PC-3 (cell line): ENCODE results near the gene BAZ2B. TPM values are rescaled to one million over a fixed set of nuclear protein-coding genes. Genes with fewer than 3 reads are reported as not detected.

Experiments used
- ATAC-seq: fragments of 200-7000 bp; cut with Tn5 transposase; 2 replicates; pipeline ENCODE4 v1.9.1; 2020; ENCODE audit warnings: mild to moderate bottlenecking, moderate library complexity
- BruUV-seq: library from RNA; stranded (reverse); fragments of 400-500 nt; replicated peaks from 2 replicates; lab custom pipeline; 2021; lab: Mats Ljungman, UMichigan
- CTCF ChIA-PET: fragments of 300-600 bp; sonication (Branson Sonifier 250); formaldehyde crosslinking; loops from one replicate; lab custom pipeline; 2022; ENCODE audit warnings: antibody characterized with exemption; lab: Charles Lee
- POLR2A ChIA-PET: fragments of 300-600 bp; sonication (Branson Sonifier 250); formaldehyde crosslinking; loops from one replicate; lab custom pipeline; 2022; ENCODE audit warnings: antibody characterized with exemption; ENCODE audit not compliant: unreplicated experiment; lab: Charles Lee
- DNase-seq: peaks from one replicate; pipeline ENCODE4 v3.0.0-alpha.2; 2015
- H2AFZ ChIP-seq: fragments of 300-600 bp; sonication (generic); 2 replicates; pipeline ENCODE4 v1.6.0; 2016; ENCODE audit warnings: antibody characterized with exemption, low read length
- H3F3A ChIP-seq: fragments of 300-600 bp; sonication (generic); one replicate; pipeline ENCODE4 v1.6.0; 2017; ENCODE audit warnings: antibody characterized with exemption, low read length, control low read depth, mild to moderate bottlenecking; ENCODE audit not compliant: unreplicated experiment
- H3K27ac ChIP-seq: fragments of 300-600 bp; sonication (generic); 2 replicates; pipeline ENCODE4 v1.5.1; 2016; ENCODE audit warnings: mild to moderate bottlenecking, low read length
- H3K27me3 ChIP-seq: fragments of 300-600 bp; sonication (generic); 2 replicates; pipeline ENCODE4 v1.6.1; 2016; ENCODE audit warnings: low read length, mixed read lengths
- H3K36me3 ChIP-seq: fragments of 300-600 bp; sonication (generic); 2 replicates; pipeline ENCODE4 v1.6.1; 2016; ENCODE audit warnings: low read depth, mixed run types, low read length, mixed read lengths
- H3K4me1 ChIP-seq: fragments of 300-600 bp; sonication (generic); 2 replicates; pipeline ENCODE4 v1.5.1; 2016; ENCODE audit warnings: low read length; ENCODE audit not compliant: insufficient read depth
- H3K4me2 ChIP-seq: fragments of 300-600 bp; sonication (generic); 2 replicates; pipeline ENCODE4 v1.6.0; 2016; ENCODE audit warnings: low read length
- H3K4me3 ChIP-seq: fragments of 300-600 bp; sonication (generic); 2 replicates; pipeline ENCODE4 v1.5.1; 2016; ENCODE audit warnings: mild to moderate bottlenecking, low read length, mixed read lengths
- H3K79me2 ChIP-seq: fragments of 300-600 bp; sonication (generic); 2 replicates; pipeline ENCODE4 v1.6.1; 2017; ENCODE audit warnings: low read length, mixed read lengths
- H3K9ac ChIP-seq: fragments of 300-600 bp; sonication (generic); 2 replicates; pipeline ENCODE4 v1.6.0; 2016; ENCODE audit warnings: mild to moderate bottlenecking, low read length
- H3K9me2 ChIP-seq: fragments of 300-600 bp; sonication (generic); replicated peaks from 2 replicates; pipeline ENCODE4 v1.6.1; 2016; ENCODE audit warnings: mixed run types, low read length, mixed read lengths
- H3K9me3 ChIP-seq: fragments of 300-600 bp; sonication (generic); 2 replicates; pipeline ENCODE4 v1.6.1; 2016; ENCODE audit warnings: low read length, mixed read lengths
- H4K20me1 ChIP-seq: fragments of 300-600 bp; sonication (generic); 2 replicates; pipeline ENCODE4 v1.6.1; 2016; ENCODE audit warnings: low read length, mixed read lengths
- CTCF ChIP-seq: fragments of 300-600 bp; sonication (generic); conservative IDR thresholded peaks from 2 replicates; pipeline ENCODE4 v1.5.1; 2017; ENCODE audit warnings: antibody characterized with exemption, low read depth, mild to moderate bottlenecking, low read length
- EZH2 ChIP-seq: fragments of 300-600 bp; sonication (generic); IDR thresholded peaks from one replicate; pipeline ENCODE4 v1.6.1; 2017; ENCODE audit warnings: antibody characterized with exemption, mild to moderate bottlenecking, low read length; ENCODE audit not compliant: unreplicated experiment
- EZH2phosphoT487 ChIP-seq: fragments of 300-600 bp; sonication (generic); IDR thresholded peaks from 2 replicates; pipeline ENCODE4 v1.6.1; 2018; ENCODE audit warnings: mild to moderate bottlenecking, antibody characterized with exemption, low read length, borderline replicate concordance
- intact Hi-C: fragments of 100-400 bp; cut with micrococcal nuclease; formaldehyde crosslinking; loops from 2 replicates; pipeline ENCODE4 v1.9.0; 2023
- total RNA-seq: library from RNA; depleted of rRNA; stranded (reverse); fragments of >200 nt; gene quantifications from 2 replicates; pipeline ENCODE4 v1.2.3, GENCODE V29; 2014

Gene BAZ2B
- total RNA-seq, 1 experiment from 2014 or later: 19.6 TPM

DNA sequence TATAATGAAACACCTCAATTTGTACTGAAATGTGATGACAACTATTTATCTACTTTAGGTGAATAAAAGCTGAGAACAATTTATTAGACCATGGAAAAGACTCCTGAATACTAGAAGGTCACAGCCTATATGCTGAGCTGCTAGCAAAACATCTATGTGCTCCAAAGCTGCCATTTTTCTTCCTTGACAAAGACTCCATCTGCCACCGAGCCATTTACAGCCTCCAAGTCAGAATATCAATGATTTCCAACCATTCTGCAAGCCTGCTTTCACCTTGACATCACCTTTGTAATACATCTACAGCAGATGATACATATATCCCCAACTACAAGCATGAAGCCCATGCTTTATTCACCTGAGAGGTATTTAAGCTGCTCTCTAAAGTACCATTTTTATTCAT, 84.9 kb downstream of the BAZ2B start:
- DNase-seq (no peak), ATAC-seq (no peak)
- Histone ChIP-seq H3K36me3 (no peaks in the 10 kb centered on the region), H3K4me1 (no peaks in the 10 kb centered on the region), H3K9me3 (no peaks in the 10 kb centered on the region), H3K27ac (no peak overlapping the region), H3K27me3 (no peaks in the 10 kb centered on the region), H3K79me2 (no peaks in the 10 kb centered on the region), H3K9me2 (no peaks in the 10 kb centered on the region), H3K4me3 (no peak overlapping the region), H2AFZ (no peak overlapping the region), H3K4me2 (no peak overlapping the region), H3F3A (no peaks in the 10 kb centered on the region), H4K20me1 (no peaks in the 10 kb centered on the region), H3K9ac (no peak overlapping the region)
- no TSS peak for BruUV-seq
- POLR2A ChIA-PET: no interaction called here
- intact Hi-C loops: no loop called here
- CTCF ChIA-PET: no interaction called here
- no peak for TF ChIP-seq EZH2phosphoT487
- TF ChIP-seq CTCF: no peak
- no peak for TF ChIP-seq EZH2

GRCh38 chr2:159526433-159526832, 89.9 kb downstream of the BAZ2B start:
- no peaks in the 10 kb centered on the region for H3K9me2 ChIP-seq
- H2AFZ ChIP-seq: no peak overlapping the region
- H3K4me1 ChIP-seq: no peaks in the 10 kb centered on the region
- no peak overlapping the region for H3K9ac ChIP-seq
- H3K36me3 ChIP-seq: no peaks in the 10 kb centered on the region
- no peaks in the 10 kb centered on the region for H3F3A ChIP-seq
- TF ChIP-seq EZH2 (no peak), CTCF (no peak), EZH2phosphoT487 (no peak)
- intact Hi-C loops: no loop called here
- no peaks in the 10 kb centered on the region for H3K27me3 ChIP-seq
- BruUV-seq: no TSS peak
- no peaks in the 10 kb centered on the region for H4K20me1 ChIP-seq
- no peaks in the 10 kb centered on the region for H3K79me2 ChIP-seq
- POLR2A ChIA-PET: no interaction called here
- peak; percentile 55 for ATAC-seq
- H3K4me3 ChIP-seq: no peak overlapping the region
- H3K27ac ChIP-seq: no peak overlapping the region
- no peak overlapping the region for H3K4me2 ChIP-seq
- no peaks in the 10 kb centered on the region for H3K9me3 ChIP-seq
- DNase-seq: peak; percentile 4
- CTCF ChIA-PET: no interaction called here

GRCh38 chr2:159525012-159525411, 91.3 kb downstream of the BAZ2B start:
- BruUV-seq: no TSS peak
- CTCF ChIA-PET: no interaction called here

More at GRCh38 chr2:159525012-159525411, 91.3 kb downstream of the BAZ2B start:
- Histone ChIP-seq H3K4me3 (no peak overlapping the region), H3K27ac (no peak overlapping the region), H3F3A (no peaks in the 10 kb centered on the region), H3K4me2 (no peak overlapping the region), H2AFZ (no peak overlapping the region), H3K9ac (no peak overlapping the region), H3K4me1 (no peaks in the 10 kb centered on the region), H4K20me1 (no peaks in the 10 kb centered on the region), H3K9me2 (no peaks in the 10 kb centered on the region), H3K36me3 (no peaks in the 10 kb centered on the region), H3K9me3 (no peaks in the 10 kb centered on the region), H3K27me3 (no peaks in the 10 kb centered on the region), H3K79me2 (no peaks in the 10 kb centered on the region)
- ATAC-seq (no peak), DNase-seq (no peak)
- TF ChIP-seq CTCF (no peak), EZH2phosphoT487 (no peak), EZH2 (no peak)
- intact Hi-C loops: no loop called here
- POLR2A ChIA-PET: no interaction called here
